Measurements from ENCODE around the gene LAMC2.
A peak's percentile ranks its signal among the peaks of the same experiment; 100 is the strongest.

The LAMC2 gene

GRCh38 chr1:183165456-183165855, 20.6 kb upstream of the LAMC2 start:
- H3K4me3 ChIP-seq (replicated peaks; ENCODE audit: low read depth, low read length) = no peak overlapping the region
- TF ChIP-seq, protein P1, sequence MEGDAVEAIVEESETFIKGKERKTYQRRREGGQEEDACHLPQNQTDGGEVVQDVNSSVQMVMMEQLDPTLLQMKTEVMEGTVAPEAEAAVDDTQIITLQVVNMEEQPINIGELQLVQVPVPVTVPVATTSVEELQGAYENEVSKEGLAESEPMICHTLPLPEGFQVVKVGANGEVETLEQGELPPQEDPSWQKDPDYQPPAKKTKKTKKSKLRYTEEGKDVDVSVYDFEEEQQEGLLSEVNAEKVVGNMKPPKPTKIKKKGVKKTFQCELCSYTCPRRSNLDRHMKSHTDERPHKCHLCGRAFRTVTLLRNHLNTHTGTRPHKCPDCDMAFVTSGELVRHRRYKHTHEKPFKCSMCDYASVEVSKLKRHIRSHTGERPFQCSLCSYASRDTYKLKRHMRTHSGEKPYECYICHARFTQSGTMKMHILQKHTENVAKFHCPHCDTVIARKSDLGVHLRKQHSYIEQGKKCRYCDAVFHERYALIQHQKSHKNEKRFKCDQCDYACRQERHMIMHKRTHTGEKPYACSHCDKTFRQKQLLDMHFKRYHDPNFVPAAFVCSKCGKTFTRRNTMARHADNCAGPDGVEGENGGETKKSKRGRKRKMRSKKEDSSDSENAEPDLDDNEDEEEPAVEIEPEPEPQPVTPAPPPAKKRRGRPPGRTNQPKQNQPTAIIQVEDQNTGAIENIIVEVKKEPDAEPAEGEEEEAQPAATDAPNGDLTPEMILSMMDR (IDR thresholded peaks at IDR 0.05; ENCODE audit: low read length, missing control alignments) = no peak
- no peak for DNase-seq (ENCODE audit: low read depth)

DNA sequence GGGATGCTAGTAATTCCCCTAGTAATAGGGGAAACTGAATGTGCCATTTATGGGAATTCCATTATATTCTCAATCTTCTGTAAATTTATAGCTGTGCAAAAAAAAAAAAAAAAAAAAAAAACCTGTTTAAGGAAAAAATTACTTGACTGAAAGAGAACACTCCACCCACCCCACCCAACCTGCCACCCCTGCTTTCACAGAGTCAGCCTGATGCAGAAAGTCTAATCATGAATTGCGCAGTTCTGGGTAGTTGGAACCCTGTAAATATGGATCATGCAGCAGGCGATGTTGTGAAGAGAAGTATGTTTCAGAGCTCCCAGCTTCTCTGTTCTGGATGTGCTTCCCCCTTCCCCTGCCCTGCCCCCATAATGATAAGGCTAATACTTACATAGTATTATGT, 19.6 kb upstream of the LAMC2 start:
- DNase-seq (ENCODE audit: low read depth) = no peak
- TF ChIP-seq, protein P1 (IDR thresholded peaks at IDR 0.05; ENCODE audit: low read length, missing control alignments) = no peak
- no peak overlapping the region for H3K4me3 ChIP-seq (replicated peaks; ENCODE audit: low read depth, low read length)

DNA sequence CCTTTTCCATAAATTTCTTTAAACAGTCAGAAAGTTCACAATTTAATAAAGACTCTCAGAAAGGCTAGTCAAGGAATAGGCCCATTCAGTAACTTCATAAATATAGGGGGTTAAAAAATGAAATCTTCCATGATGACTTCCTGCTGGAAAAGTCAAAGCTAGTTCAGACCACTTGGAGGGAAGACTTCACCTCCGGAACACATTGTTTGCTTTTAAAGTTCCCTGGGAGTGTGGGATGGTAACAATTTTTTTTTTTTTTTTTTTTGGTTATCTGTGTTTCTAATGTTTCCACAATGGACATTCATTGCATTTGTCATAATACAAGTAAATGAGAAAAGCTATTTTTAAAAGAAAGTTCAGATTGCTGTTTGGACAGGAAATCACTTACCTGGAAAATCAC, 18.4 kb upstream of the LAMC2 start:
- no peak overlapping the region for H3K4me3 ChIP-seq (replicated peaks; ENCODE audit: low read depth, low read length)
- no peak for DNase-seq (ENCODE audit: low read depth)
- TF ChIP-seq, protein P1 (IDR thresholded peaks at IDR 0.05; ENCODE audit: low read length, missing control alignments) = no peak

DNA sequence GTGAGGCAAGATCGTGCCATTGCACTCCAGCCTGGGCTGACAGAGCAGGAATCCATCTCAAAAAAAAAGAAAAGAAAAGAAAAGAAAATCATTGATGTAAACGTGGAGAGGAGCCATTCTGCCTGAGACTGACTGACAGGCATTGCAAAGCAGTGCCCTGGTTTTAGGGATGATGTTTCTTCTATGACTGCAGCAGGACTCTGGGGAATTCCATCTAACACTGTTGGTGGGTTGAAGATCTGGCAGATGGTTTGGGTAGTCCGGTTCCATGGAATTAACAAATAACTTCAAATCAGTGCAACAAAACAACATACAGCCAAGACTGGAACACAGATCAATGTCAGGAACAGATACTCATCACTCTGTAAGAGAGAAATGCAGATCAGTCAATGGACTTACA, 17.8 kb upstream of the LAMC2 start:
- TF ChIP-seq, protein P1 (IDR thresholded peaks at IDR 0.05; ENCODE audit: low read length, missing control alignments) = no peak
- no peak overlapping the region for H3K4me3 ChIP-seq (replicated peaks; ENCODE audit: low read depth, low read length)
- DNase-seq (ENCODE audit: low read depth) = no peak

- TF ChIP-seq, protein P1 (IDR thresholded peaks at IDR 0.05; ENCODE audit: low read length, missing control alignments) = no peak
- DNase-seq (ENCODE audit: low read depth) = no peak
- no peak overlapping the region for H3K4me3 ChIP-seq (replicated peaks; ENCODE audit: low read depth, low read length)
Observed at GRCh38 chr1:183173828-183174227, 12.2 kb upstream of the LAMC2 start.

GRCh38 chr1:183175631-183176030, 10.4 kb upstream of the LAMC2 start:
- TF ChIP-seq, protein P1 (IDR thresholded peaks at IDR 0.05; ENCODE audit: low read length, missing control alignments) = no peak
- DNase-seq (ENCODE audit: low read depth) = no peak
- H3K4me3 ChIP-seq (replicated peaks; ENCODE audit: low read depth, low read length) = no peak overlapping the region

DNA sequence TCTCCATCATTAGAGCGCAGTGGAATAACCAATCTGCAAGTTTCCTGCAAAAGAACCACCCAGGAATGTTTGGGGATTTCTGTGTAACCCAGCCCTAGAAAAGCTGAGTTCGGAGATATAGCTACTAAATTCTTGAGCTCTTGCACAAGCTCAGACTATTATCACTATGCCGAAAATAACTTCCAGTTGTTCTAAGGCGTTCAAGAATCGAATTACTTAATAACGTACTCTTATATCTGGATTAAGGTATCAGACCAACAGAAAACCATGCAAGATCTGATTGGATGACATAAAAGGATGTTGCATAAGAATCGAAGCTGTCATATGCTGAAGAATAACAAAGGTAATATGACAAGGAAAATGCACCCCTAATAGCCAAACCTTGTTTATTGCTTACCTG, 7.5 kb upstream of the LAMC2 start:
- TF ChIP-seq, protein P1 (IDR thresholded peaks at IDR 0.05; ENCODE audit: low read length, missing control alignments) = no peak
- no peak overlapping the region for H3K4me3 ChIP-seq (replicated peaks; ENCODE audit: low read depth, low read length)
- peak; percentile 61 for DNase-seq (ENCODE audit: low read depth)
